Neutrophil (primary cell): ENCODE measurements around the gene R3HDM1.

Experiments
- H3K27ac ChIP-seq: fragments of 200-600 bp; sonication (generic); 2 replicates; pipeline ENCODE4 v1.5.1; 2016; ENCODE audit warnings: mild to moderate bottlenecking, moderate library complexity
- H3K27me3 ChIP-seq: fragments of 200-600 bp; sonication (generic); 2 replicates; pipeline ENCODE4 v1.6.0; 2016; ENCODE audit warnings: mild to moderate bottlenecking
- H3K36me3 ChIP-seq: fragments of 200-600 bp; sonication (generic); 2 replicates; pipeline ENCODE4 v1.5.1; 2017
- H3K4me1 ChIP-seq, 2 experiments: fragments of 200-600 bp in 1 of 2; sonication (generic) in 1 of 2; 1 replicate in 1 of 2; 2 replicates in 1 of 2; pipeline versions ENCODE4 v1.5.1 to v1.6.1; 2013 to 2016; ENCODE audit warnings: low read depth in 1 of 2, low read length in 1 of 2, mild to moderate bottlenecking in 1 of 2, moderate library complexity in 1 of 2; ENCODE audit not compliant: control insufficient read depth in 1 of 2, insufficient read depth in 1 of 2
- H3K4me3 ChIP-seq, 2 experiments: fragments of 200-600 bp in 1 of 2; sonication (generic) in 1 of 2; 1 replicate in 1 of 2; 2 replicates in 1 of 2; pipeline ENCODE4 v1.5.1; 2013 to 2016; ENCODE audit warnings: low read depth in 1 of 2, low read length in 1 of 2, mild to moderate bottlenecking in 1 of 2, moderate library complexity in 1 of 2
- H3K9me3 ChIP-seq: fragments of 200-600 bp; sonication (generic); 2 replicates; pipeline ENCODE4 v1.5.1; 2016
- TF ChIP-seq, protein P1 (sequence below): fragments of 200-600 bp; sonication (generic); IDR thresholded peaks from 2 replicates; pipeline ENCODE4 v1.5.1; 2016; ENCODE audit warnings: antibody characterized with exemption

The R3HDM1 gene

DNA sequence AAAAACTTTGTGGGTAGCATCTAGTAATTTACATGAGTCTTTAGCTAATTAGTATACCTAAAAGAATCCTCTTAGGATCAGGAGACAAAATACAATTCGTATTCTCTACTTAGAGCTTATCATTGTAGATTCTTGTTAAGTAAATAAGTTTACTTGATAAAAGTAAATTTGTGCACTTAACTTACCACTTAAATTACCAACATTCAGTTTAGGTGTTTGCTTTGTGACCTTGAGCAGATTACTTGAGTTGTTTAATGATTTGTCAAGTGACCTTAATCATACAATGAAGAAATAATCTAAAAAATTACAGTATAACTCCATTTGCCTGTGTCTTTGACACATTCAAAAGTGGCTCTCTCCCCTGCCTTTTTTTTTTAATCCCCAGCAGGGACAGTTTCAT is 143.2 kb downstream of the R3HDM1 start:
- TF ChIP-seq, protein P1, sequence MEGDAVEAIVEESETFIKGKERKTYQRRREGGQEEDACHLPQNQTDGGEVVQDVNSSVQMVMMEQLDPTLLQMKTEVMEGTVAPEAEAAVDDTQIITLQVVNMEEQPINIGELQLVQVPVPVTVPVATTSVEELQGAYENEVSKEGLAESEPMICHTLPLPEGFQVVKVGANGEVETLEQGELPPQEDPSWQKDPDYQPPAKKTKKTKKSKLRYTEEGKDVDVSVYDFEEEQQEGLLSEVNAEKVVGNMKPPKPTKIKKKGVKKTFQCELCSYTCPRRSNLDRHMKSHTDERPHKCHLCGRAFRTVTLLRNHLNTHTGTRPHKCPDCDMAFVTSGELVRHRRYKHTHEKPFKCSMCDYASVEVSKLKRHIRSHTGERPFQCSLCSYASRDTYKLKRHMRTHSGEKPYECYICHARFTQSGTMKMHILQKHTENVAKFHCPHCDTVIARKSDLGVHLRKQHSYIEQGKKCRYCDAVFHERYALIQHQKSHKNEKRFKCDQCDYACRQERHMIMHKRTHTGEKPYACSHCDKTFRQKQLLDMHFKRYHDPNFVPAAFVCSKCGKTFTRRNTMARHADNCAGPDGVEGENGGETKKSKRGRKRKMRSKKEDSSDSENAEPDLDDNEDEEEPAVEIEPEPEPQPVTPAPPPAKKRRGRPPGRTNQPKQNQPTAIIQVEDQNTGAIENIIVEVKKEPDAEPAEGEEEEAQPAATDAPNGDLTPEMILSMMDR: no peak
- Histone ChIP-seq H3K27me3 (no peaks in the 10 kb centered on the region), H3K4me1 (no peaks in the 10 kb centered on the region), H3K9me3 (no peaks in the 10 kb centered on the region), H3K4me3 (no peak overlapping the region), H3K27ac (no peak overlapping the region), H3K36me3 (peaks cover 5% of the 10 kb centered on the region)

DNA sequence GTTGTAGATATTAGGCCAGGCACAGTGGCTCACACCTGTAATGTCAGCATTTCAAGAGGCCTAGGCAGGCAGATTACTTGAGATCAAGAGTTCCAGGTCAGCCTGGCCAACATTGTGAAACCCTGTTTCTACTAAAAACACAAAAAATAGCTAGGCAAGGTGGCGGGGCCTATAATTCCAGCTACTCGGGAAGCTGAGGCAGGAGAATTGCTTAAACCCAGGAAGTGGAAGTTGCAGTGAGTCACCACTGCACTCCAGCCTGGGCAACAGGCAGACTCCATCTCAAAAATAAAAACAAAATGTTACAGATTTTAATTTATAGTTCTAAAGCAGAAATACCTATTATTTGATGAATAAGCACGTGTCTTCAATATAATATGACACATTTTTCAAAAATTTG is 144.7 kb downstream of the R3HDM1 start:
- no peak overlapping the region for H3K27ac ChIP-seq
- TF ChIP-seq, protein P1: no peak

DNA sequence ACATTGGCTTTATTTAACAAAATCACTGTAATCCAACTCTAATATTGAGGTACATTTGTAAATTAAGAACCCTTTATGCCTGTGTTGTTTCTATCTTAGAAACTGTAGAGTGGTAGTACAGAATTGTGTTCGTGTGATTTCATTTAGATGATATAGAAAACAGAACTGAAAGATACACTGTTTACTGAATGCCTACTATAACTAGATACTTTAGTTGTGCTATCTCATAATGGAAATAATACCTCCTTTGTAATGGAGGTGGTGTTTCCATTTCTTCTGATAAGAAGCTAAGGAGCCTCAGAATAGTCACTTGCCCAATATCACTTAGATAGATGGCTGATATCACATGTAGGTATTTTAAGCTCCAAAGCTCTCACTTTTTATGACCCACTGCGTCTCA is 147.8 kb downstream of the R3HDM1 start:
- no peaks in the 10 kb centered on the region for H3K9me3 ChIP-seq
- TF ChIP-seq, protein P1: no peak
- H3K27me3 ChIP-seq: no peaks in the 10 kb centered on the region
- no peaks in the 10 kb centered on the region for H3K4me1 ChIP-seq
- peaks cover 29% of the 10 kb centered on the region for H3K36me3 ChIP-seq
- no peak overlapping the region for H3K4me3 ChIP-seq
- no peak overlapping the region for H3K27ac ChIP-seq

More for the DNA sequence above, 144.7 kb downstream of the R3HDM1 start:
- Histone ChIP-seq H3K4me3 (no peak overlapping the region), H3K4me1 (no peaks in the 10 kb centered on the region), H3K36me3 (peaks cover 20% of the 10 kb centered on the region), H3K9me3 (no peaks in the 10 kb centered on the region), H3K27me3 (no peaks in the 10 kb centered on the region)

DNA sequence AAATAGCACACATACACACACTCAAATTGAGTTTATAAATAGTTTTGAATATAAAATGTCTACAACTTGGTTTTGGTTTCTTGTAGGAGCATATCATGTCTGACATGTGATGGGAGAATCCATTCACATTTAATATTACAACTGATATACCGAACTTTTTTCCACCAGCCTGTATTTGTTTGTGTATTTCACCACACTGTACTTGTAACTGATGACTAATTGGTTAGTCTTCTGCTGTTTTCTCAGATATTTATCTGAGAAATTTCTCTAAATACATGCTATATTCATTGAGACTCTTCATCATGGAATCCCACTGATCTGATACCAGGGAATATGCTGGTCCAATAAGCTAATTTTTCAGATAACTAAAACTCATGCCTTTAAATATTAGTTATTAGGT is 154.1 kb downstream of the R3HDM1 start:
- H3K4me3 ChIP-seq: no peak overlapping the region
- no peaks in the 10 kb centered on the region for H3K27me3 ChIP-seq
- no peaks in the 10 kb centered on the region for H3K4me1 ChIP-seq
- H3K27ac ChIP-seq: no peak overlapping the region
- no peaks in the 10 kb centered on the region for H3K9me3 ChIP-seq
- peaks cover 15% of the 10 kb centered on the region for H3K36me3 ChIP-seq
- TF ChIP-seq, protein P1: no peak

DNA sequence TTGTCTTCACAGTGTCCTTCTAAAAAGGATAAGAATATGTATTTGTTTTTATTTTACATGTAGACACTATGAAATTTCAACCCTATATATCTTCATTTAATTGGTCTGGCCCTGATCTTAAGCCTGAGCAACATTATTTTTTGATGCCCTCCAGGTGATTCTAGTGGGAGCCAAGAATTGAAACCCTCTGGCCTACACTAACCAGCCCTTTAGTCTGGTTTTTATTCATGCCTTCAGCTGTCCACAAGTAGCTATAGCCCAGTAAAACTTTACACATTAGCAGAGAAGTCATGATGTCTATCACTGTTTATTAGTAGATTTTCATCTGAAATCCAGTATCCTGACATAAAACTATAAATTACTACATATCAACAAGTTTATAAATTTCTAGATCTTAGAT is 157.7 kb downstream of the R3HDM1 start:
- TF ChIP-seq, protein P1: no peak
- H3K9me3 ChIP-seq: no peaks in the 10 kb centered on the region
- H3K27me3 ChIP-seq: no peaks in the 10 kb centered on the region
- H3K27ac ChIP-seq: no peak overlapping the region
- H3K4me1 ChIP-seq: no peaks in the 10 kb centered on the region
- H3K4me3 ChIP-seq: no peak overlapping the region
- no peaks in the 10 kb centered on the region for H3K36me3 ChIP-seq

DNA sequence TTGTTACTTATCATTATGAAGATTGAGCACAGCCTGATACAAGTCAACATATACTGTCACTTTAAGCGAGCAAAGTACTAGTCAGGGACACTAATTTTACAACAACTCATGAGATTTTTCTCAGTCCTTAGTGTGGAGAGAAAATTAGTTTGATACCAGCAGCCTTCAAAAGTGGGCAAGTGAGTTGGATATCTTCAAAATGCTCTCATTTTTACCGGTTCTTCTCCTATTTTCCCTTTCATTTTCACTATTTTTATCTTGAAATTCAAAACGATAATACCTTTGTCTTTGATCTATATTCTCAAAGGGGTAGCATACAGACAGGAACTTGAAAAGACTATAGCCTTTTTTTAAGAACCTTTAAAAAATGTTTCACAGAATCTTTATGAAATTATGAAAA is 158.4 kb downstream of the R3HDM1 start:
- no peak overlapping the region for H3K27ac ChIP-seq

More for the DNA sequence above, 158.4 kb downstream of the R3HDM1 start:
- TF ChIP-seq, protein P1: no peak
- Histone ChIP-seq H3K36me3 (no peaks in the 10 kb centered on the region), H3K9me3 (no peaks in the 10 kb centered on the region), H3K27me3 (no peaks in the 10 kb centered on the region), H3K4me3 (no peak overlapping the region), H3K4me1 (no peaks in the 10 kb centered on the region)
